ENCODE results near the gene SFTPB.

The SFTPB gene

GRCh38 chr2:85704038-85704437 is 36.0 kb upstream of the SFTPB start:
- CTCF ChIA-PET, result no interaction called here
- TF ChIP-seq BHLHE40 (IDR thresholded peaks at IDR 0.05; ENCODE audit: borderline replicate concordance) (no peak), NFRKB (IDR thresholded peaks at IDR 0.05) (no peak), SUZ12 (IDR thresholded peaks at IDR 0.05) (no peak), TARDBP (IDR thresholded peaks at IDR 0.05) (no peak), ZNF384 (IDR thresholded peaks at IDR 0.05) (no peak), ARNT (IDR thresholded peaks at IDR 0.05) (no peak), HDGF (IDR thresholded peaks at IDR 0.05; ENCODE audit: borderline replicate concordance) (no peak), FOXM1 (IDR thresholded peaks at IDR 0.05; ENCODE audit: borderline replicate concordance) (no peak), L3MBTL2 (conservative IDR thresholded peaks at IDR 0.05) (no peak), SP1 (IDR thresholded peaks at IDR 0.05) (no peak), LEF1 (IDR thresholded peaks at IDR 0.05; ENCODE audit: borderline replicate concordance) (no peak), CTBP1 (IDR thresholded peaks at IDR 0.05; ENCODE audit: borderline replicate concordance) (no peak), PKNOX1 (IDR thresholded peaks at IDR 0.05) (no peak), FOXK2 (IDR thresholded peaks at IDR 0.05) (no peak), ELF4 (IDR thresholded peaks at IDR 0.05) (no peak), FOXA1 (IDR thresholded peaks at IDR 0.05) (no peak)
- DNase-seq (ENCODE audit: extremely low spot score), result no peak
- POLR2A ChIA-PET, result no interaction called here

- CTCF ChIA-PET, result no interaction called here
- POLR2A ChIA-PET, result no interaction called here
- DNase-seq (ENCODE audit: extremely low spot score), result no peak
- TF ChIP-seq SUZ12 (IDR thresholded peaks at IDR 0.05) (no peak), FOXK2 (IDR thresholded peaks at IDR 0.05) (no peak), L3MBTL2 (conservative IDR thresholded peaks at IDR 0.05) (no peak), BHLHE40 (IDR thresholded peaks at IDR 0.05; ENCODE audit: borderline replicate concordance) (no peak), FOXM1 (IDR thresholded peaks at IDR 0.05; ENCODE audit: borderline replicate concordance) (no peak), NFRKB (IDR thresholded peaks at IDR 0.05) (no peak), ARNT (IDR thresholded peaks at IDR 0.05) (no peak), FOXA1 (IDR thresholded peaks at IDR 0.05) (no peak), TARDBP (IDR thresholded peaks at IDR 0.05) (no peak), HDGF (IDR thresholded peaks at IDR 0.05; ENCODE audit: borderline replicate concordance) (no peak)
Measured at GRCh38 chr2:85703329-85703728, 35.3 kb upstream of the SFTPB start.

- ChIA-PET POLR2A (no interaction called here), CTCF (interaction anchor here (0.6 kb wide), 1 partner anchor 23 kb away, joined by 3 read pairs; no protein-coding TSS in a partner anchor)
- no peak for TF ChIP-seq ZNF384 (IDR thresholded peaks at IDR 0.05)
- TF ChIP-seq ARNT (IDR thresholded peaks at IDR 0.05), result no peak
- DNase-seq (ENCODE audit: extremely low spot score), result no peak
Measured at GRCh38 chr2:85702800-85703199, 34.8 kb upstream of the SFTPB start.

- POLR2A ChIA-PET, result no interaction called here
- CTCF ChIA-PET, result interaction anchor here (0.6 kb wide), 1 partner anchor 22 kb away, joined by 3 read pairs; no protein-coding TSS in a partner anchor
Measured at GRCh38 chr2:85702172-85702571, 34.2 kb upstream of the SFTPB start.

DNA sequence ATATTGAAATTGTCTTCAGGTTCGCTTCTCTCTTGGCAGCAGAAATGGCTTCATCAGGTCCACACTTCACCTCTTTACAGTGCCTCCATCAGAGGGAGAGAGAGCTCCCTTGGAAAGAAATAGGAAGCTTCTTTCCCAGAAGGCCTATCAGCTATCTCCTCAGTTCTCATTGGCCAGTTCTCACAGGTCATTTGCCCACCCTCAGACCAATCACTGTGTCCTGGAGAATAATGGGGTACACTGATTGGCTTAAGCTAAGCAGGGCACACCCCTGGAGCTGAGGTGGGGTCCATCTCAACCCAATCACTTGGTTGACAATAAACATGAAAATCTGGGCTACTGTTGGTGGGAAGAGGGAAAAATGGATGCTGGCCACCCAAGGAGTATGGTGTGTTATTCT is 31.3 kb upstream of the SFTPB start:
- no peak for TF ChIP-seq BHLHE40 (IDR thresholded peaks at IDR 0.05; ENCODE audit: borderline replicate concordance)
- TF ChIP-seq FOXA1 (IDR thresholded peaks at IDR 0.05), result no peak
- no peak for TF ChIP-seq L3MBTL2 (conservative IDR thresholded peaks at IDR 0.05)
- no peak for DNase-seq (ENCODE audit: extremely low spot score)
- POLR2A ChIA-PET, result no interaction called here
- CTCF ChIA-PET, result no interaction called here

More at GRCh38 chr2:85702172-85702571, 34.2 kb upstream of the SFTPB start:
- DNase-seq (ENCODE audit: extremely low spot score), result no peak
- TF ChIP-seq PKNOX1 (IDR thresholded peaks at IDR 0.05) (no peak), CTBP1 (IDR thresholded peaks at IDR 0.05; ENCODE audit: borderline replicate concordance) (no peak), FOXM1 (IDR thresholded peaks at IDR 0.05; ENCODE audit: borderline replicate concordance) (no peak), FOXK2 (IDR thresholded peaks at IDR 0.05) (no peak), ZNF384 (IDR thresholded peaks at IDR 0.05) (no peak), ELF4 (IDR thresholded peaks at IDR 0.05) (no peak), BHLHE40 (IDR thresholded peaks at IDR 0.05; ENCODE audit: borderline replicate concordance) (no peak), SUZ12 (IDR thresholded peaks at IDR 0.05) (no peak), SP1 (IDR thresholded peaks at IDR 0.05) (no peak), LEF1 (IDR thresholded peaks at IDR 0.05; ENCODE audit: borderline replicate concordance) (no peak)

DNA sequence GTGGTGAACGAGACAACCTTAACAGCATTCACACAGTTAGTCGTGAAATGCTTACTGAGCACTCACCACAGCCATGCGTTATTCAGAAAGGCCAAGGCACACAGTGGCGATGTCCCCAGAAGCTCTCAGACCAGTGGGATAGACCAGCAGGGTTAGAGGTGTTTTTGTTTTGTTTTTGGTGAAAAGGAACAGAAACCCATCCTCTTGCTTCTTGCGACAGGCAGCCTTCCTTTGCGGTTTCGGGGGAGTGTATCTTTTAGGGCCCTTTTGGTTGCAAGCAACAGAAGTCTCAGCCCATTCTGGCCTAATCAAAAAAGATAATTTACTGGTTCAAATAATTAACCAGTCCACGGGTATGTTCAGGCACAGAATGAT is 30.9 kb upstream of the SFTPB start:
- TF ChIP-seq ARNT (IDR thresholded peaks at IDR 0.05), result no peak
- TF ChIP-seq SP1 (IDR thresholded peaks at IDR 0.05), result no peak
- TF ChIP-seq L3MBTL2 (conservative IDR thresholded peaks at IDR 0.05), result no peak
- TF ChIP-seq TARDBP (IDR thresholded peaks at IDR 0.05), result no peak
- TF ChIP-seq NFRKB (IDR thresholded peaks at IDR 0.05), result no peak
- TF ChIP-seq FOXA1 (IDR thresholded peaks at IDR 0.05), result no peak
- TF ChIP-seq CTBP1 (IDR thresholded peaks at IDR 0.05; ENCODE audit: borderline replicate concordance), result no peak
- no peak for TF ChIP-seq FOXK2 (IDR thresholded peaks at IDR 0.05)
- no peak for TF ChIP-seq SUZ12 (IDR thresholded peaks at IDR 0.05)
- no peak for TF ChIP-seq LEF1 (IDR thresholded peaks at IDR 0.05; ENCODE audit: borderline replicate concordance)
- TF ChIP-seq ELF4 (IDR thresholded peaks at IDR 0.05), result no peak
- no peak for TF ChIP-seq ZNF384 (IDR thresholded peaks at IDR 0.05)
- no peak for TF ChIP-seq BHLHE40 (IDR thresholded peaks at IDR 0.05; ENCODE audit: borderline replicate concordance)
- no peak for TF ChIP-seq HDGF (IDR thresholded peaks at IDR 0.05; ENCODE audit: borderline replicate concordance)
- no peak for TF ChIP-seq FOXM1 (IDR thresholded peaks at IDR 0.05; ENCODE audit: borderline replicate concordance)
- TF ChIP-seq PKNOX1 (IDR thresholded peaks at IDR 0.05), result no peak
- DNase-seq (ENCODE audit: extremely low spot score), result no peak
- ChIA-PET CTCF (no interaction called here), POLR2A (no interaction called here)
